LHCN-M2 (cell line): ENCODE results near the gene HSPB3. TPM values are rescaled to one million over a fixed set of nuclear protein-coding genes. Genes with fewer than 3 reads are reported as not detected.
"Not testable (repeated sequence)": the region's sequence is repeated elsewhere in the genome, so short reads cannot be mapped to it uniquely, and the experiment has no call there.

Source experiments
- DNase-seq: peaks from one replicate; pipeline ENCODE4 v3.0.0-alpha.2; 2012; ENCODE audit warnings: low read depth
- total RNA-seq: library from RNA; depleted of rRNA; stranded (reverse); fragments of >200 nt; gene quantifications from 2 replicates; pipeline ENCODE4 v1.2.3, GENCODE V29; 2014

The HSPB3 gene
- total RNA-seq, 1 experiment from 2014 or later: 30.5 TPM

GRCh38 chr5:54457094-54457862 is 1.8 kb downstream of the HSPB3 start:
- peak; percentile 82 for DNase-seq

GRCh38 chr5:54458221-54458620 is 2.7 kb downstream of the HSPB3 start:
- no peak for DNase-seq

- peak; percentile 80 for DNase-seq
These were observed 4.9 kb downstream of the HSPB3 start for GRCh38 chr5:54460181-54460919.

GRCh38 chr5:54462281-54462680 is 6.8 kb downstream of the HSPB3 start:
- DNase-seq: no peak

- DNase-seq: no peak
These were observed 8.2 kb downstream of the HSPB3 start for GRCh38 chr5:54463713-54464112.

GRCh38 chr5:54469622-54470021 is 14.1 kb downstream of the HSPB3 start:
- peak; percentile 38 for DNase-seq

GRCh38 chr5:54470128-54470527 is 14.6 kb downstream of the HSPB3 start:
- peak; percentile 30 for DNase-seq

- peak; percentile 76 for DNase-seq
These were observed 15.2 kb downstream of the HSPB3 start for GRCh38 chr5:54470677-54471076.

- DNase-seq: no peak
These were observed 15.9 kb downstream of the HSPB3 start for GRCh38 chr5:54471398-54471797.

- DNase-seq: no peak
These were observed 21.2 kb downstream of the HSPB3 start for GRCh38 chr5:54476682-54477081.

- no peak for DNase-seq
These were observed 22.5 kb downstream of the HSPB3 start for GRCh38 chr5:54477941-54478478.

GRCh38 chr5:54480296-54480695 is 24.8 kb downstream of the HSPB3 start:
- DNase-seq: peak; percentile 97

GRCh38 chr5:54484219-54484894 is 28.9 kb downstream of the HSPB3 start:
- peak; percentile 73 for DNase-seq

- DNase-seq: not testable (repeated sequence)
These were observed 30.2 kb downstream of the HSPB3 start for GRCh38 chr5:54485659-54486058.

GRCh38 chr5:54489648-54489979 is 34.1 kb downstream of the HSPB3 start:
- DNase-seq: not testable (repeated sequence)

- DNase-seq: no peak
These were observed 35.8 kb downstream of the HSPB3 start for GRCh38 chr5:54491326-54491725.

- no peak for DNase-seq
These were observed 36.7 kb downstream of the HSPB3 start for GRCh38 chr5:54492178-54492577.

- DNase-seq: peak; percentile 44
These were observed 39.5 kb downstream of the HSPB3 start for GRCh38 chr5:54495027-54495426.
